Stimulated activated naive CD8-positive, alpha-beta T cell treated with anti-CD3 and anti-CD28 coated beads, Interleukin-15, Interleukin-2, amounts not matched to agents 100 ng/mL and 50 ng/mL, for 24 hours (primary cell): Measurements from ENCODE around the gene SERINC1.
A peak's percentile ranks its signal among the peaks of the same experiment; 100 is the strongest.
"Not testable (repeated sequence)": the region's sequence is repeated elsewhere in the genome, so short reads cannot be mapped to it uniquely, and the experiment has no call there.

Experiments
- H3K27ac Mint-ChIP-seq: one replicate; pipeline ENCODE4 v1.8.0; 2021; ENCODE audit warnings: mild to moderate bottlenecking, mixed read lengths
- H3K27me3 Mint-ChIP-seq: one replicate; pipeline ENCODE4 v1.8.0; 2021; ENCODE audit warnings: mixed read lengths
- H3K36me3 Mint-ChIP-seq: one replicate; pipeline ENCODE4 v1.8.0; 2021; ENCODE audit warnings: low read depth, mixed read lengths
- H3K4me1 Mint-ChIP-seq: one replicate; pipeline ENCODE4 v1.8.0; 2021; ENCODE audit warnings: low read depth, mixed read lengths
- H3K4me3 Mint-ChIP-seq: one replicate; pipeline ENCODE4 v1.8.0; 2021; ENCODE audit warnings: mild to moderate bottlenecking, mixed read lengths
- H3K9me3 Mint-ChIP-seq: one replicate; pipeline ENCODE4 v1.8.0; 2021; ENCODE audit warnings: mixed read lengths

Gene SERINC1

GRCh38 chr6:122471107-122472021 lies at the start of gene SERINC1:
SERINC1 (minus strand) TSS chr6:122471807; CDS start chr6:122471737, 70 bp downstream.
- Mint-ChIP-seq H3K27me3 (no peaks in the 10 kb centered on the region), H3K36me3 (peaks cover 14% of the 10 kb centered on the region), H3K4me3 (peak within 1 kb of the TSS; percentile 99), H3K27ac (peak within 1 kb of the TSS; percentile 97), H3K4me1 (peaks cover 45% of the 10 kb centered on the region), H3K9me3 (no peaks in the 10 kb centered on the region)

- no peak overlapping the region for H3K27ac Mint-ChIP-seq
- H3K9me3 Mint-ChIP-seq: peaks cover 5% of the 10 kb centered on the region
- H3K4me1 Mint-ChIP-seq: no peaks in the 10 kb centered on the region
- H3K27me3 Mint-ChIP-seq: peaks cover 2% of the 10 kb centered on the region
- no peak overlapping the region for H3K4me3 Mint-ChIP-seq
- peaks cover 4% of the 10 kb centered on the region for H3K36me3 Mint-ChIP-seq
Observed at GRCh38 chr6:122511193-122511924, 39.8 kb upstream of the SERINC1 start.

DNA sequence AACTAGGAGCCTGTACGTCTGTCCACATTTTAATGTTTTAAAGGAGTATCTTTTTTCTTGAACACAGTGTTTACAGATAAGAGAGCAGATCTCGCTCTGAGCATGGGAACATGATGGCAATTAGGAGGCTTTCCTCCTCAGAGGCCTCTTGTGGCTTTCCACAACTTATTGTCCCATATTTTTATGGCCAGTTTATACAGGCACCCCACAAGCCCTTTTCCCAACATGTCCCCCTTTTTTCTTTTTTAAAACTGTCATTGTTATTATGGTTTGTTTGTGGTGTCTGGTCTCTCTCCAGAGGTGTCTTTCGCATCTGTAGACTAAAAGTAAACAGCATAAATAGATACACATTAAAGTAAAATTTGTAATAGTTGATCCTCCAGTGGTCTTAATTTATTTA lies 33.6 kb upstream of the SERINC1 start:
- not testable (repeated sequence) for H3K4me1 Mint-ChIP-seq, H3K4me3 Mint-ChIP-seq, H3K27ac Mint-ChIP-seq, H3K27me3 Mint-ChIP-seq
- peaks cover 13% of the 10 kb centered on the region for H3K36me3 Mint-ChIP-seq
- peaks cover 42% of the 10 kb centered on the region for H3K9me3 Mint-ChIP-seq

DNA sequence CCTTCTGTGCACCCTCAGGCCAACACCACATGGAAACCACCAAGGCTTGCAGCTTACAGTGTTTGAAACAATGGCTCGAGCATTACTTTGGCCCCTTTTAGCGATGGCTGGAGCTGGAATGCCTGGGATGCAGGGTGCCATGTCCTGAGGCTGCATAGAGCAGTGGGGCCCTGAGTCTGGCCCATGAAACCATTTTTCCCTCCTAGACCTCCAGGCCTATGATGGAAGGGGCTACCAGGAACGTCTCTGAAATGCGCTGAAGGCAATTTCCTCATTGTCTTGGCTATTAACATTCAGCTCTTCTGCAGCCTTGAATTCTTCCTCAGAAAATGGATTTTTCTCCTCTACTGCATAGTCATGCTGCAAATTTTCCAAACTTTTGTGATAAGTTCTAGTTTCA lies 29.9 kb upstream of the SERINC1 start:
- peaks cover 9% of the 10 kb centered on the region for H3K27me3 Mint-ChIP-seq
- no peak overlapping the region for H3K4me3 Mint-ChIP-seq
- no peaks in the 10 kb centered on the region for H3K4me1 Mint-ChIP-seq
- H3K9me3 Mint-ChIP-seq: peaks cover 49% of the 10 kb centered on the region
- H3K27ac Mint-ChIP-seq: no peak overlapping the region
- H3K36me3 Mint-ChIP-seq: peaks cover 15% of the 10 kb centered on the region

- Mint-ChIP-seq H3K4me3 (no peak overlapping the region), H3K36me3 (peaks cover 6% of the 10 kb centered on the region), H3K9me3 (peaks cover 16% of the 10 kb centered on the region), H3K27ac (no peak overlapping the region), H3K4me1 (peaks cover 3% of the 10 kb centered on the region), H3K27me3 (peaks cover 9% of the 10 kb centered on the region)
Observed at GRCh38 chr6:122495612-122496011, 24.0 kb upstream of the SERINC1 start.

DNA sequence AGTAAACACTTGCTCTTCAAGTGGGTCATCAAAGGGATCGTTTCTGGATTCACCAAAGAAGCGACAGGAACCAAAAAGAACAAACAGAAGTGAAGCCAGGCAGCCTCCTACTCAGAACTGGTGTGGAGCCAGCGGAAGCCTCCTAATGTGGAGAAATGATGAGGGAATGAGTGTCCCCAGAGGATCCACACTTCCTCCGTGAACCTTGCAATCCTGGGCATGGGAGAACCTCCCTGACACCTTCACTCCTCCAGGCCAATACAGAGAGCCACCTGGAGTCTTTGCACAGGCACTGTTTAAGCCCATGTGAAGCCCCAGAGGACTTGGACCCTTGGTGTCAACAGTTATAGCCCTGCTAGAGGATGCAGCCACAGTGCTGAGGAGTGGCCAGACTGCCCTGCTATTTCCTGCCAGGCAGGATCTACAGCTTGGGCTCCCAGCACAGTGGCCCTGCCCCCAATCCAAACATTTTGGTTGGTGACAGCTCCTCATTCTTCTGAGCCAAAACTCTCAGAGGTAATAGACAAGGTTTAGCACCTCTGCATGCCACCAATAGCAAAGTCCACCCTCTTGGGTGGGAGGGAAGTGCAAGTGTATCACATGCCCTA lies 23.2 kb upstream of the SERINC1 start:
- Mint-ChIP-seq H3K4me1 (peaks cover 3% of the 10 kb centered on the region), H3K27me3 (peaks cover 9% of the 10 kb centered on the region), H3K9me3 (peaks cover 10% of the 10 kb centered on the region), H3K4me3 (no peak overlapping the region), H3K36me3 (peaks cover 6% of the 10 kb centered on the region), H3K27ac (no peak overlapping the region)

DNA sequence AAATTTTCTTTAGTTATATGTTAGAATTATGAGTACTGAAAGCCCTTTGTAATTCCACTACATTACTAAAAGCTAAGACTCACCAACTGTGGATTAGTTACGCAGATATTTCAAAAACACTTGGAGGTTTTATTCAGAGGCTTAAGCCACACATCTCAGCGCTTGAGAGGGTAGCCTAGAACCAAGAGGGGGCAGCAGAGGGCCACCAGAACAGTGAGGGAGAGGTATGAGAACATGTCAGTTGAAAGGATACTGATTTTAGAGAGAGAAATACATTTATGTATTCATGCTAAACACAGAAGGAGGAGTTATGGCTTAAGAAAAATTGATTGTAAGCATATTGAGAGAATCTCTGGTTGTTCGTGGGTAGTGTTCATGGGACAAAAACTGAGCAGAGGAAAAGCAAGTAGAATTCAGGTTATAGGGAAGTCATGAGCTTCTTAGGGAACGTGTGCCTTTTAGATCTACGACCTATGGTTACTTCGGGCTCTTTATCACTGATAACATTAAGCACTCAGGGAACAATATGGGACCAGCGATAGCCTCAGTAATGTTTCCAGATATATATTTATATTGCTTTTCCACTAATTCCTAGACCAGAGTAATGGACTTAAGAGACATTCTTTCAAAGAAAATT lies 20.4 kb upstream of the SERINC1 start:
- H3K9me3 Mint-ChIP-seq: no peaks in the 10 kb centered on the region
- no peak overlapping the region for H3K4me3 Mint-ChIP-seq
- H3K27ac Mint-ChIP-seq: no peak overlapping the region
- H3K36me3 Mint-ChIP-seq: peaks cover 2% of the 10 kb centered on the region
- H3K27me3 Mint-ChIP-seq: peaks cover 1% of the 10 kb centered on the region
- peaks cover 3% of the 10 kb centered on the region for H3K4me1 Mint-ChIP-seq

GRCh38 chr6:122490607-122491006 lies 19.0 kb upstream of the SERINC1 start:
- no peaks in the 10 kb centered on the region for H3K27me3 Mint-ChIP-seq
- no peak overlapping the region for H3K4me3 Mint-ChIP-seq

GRCh38 chr6:122484760-122485159 lies 13.2 kb upstream of the SERINC1 start:
- no peaks in the 10 kb centered on the region for H3K36me3 Mint-ChIP-seq
- no peak overlapping the region for H3K4me3 Mint-ChIP-seq
- H3K27ac Mint-ChIP-seq: no peak overlapping the region
- H3K9me3 Mint-ChIP-seq: no peaks in the 10 kb centered on the region
- no peaks in the 10 kb centered on the region for H3K27me3 Mint-ChIP-seq
- no peaks in the 10 kb centered on the region for H3K4me1 Mint-ChIP-seq

More at GRCh38 chr6:122490607-122491006, 19.0 kb upstream of the SERINC1 start:
- Mint-ChIP-seq H3K4me1 (peaks cover 3% of the 10 kb centered on the region), H3K36me3 (no peaks in the 10 kb centered on the region), H3K9me3 (no peaks in the 10 kb centered on the region), H3K27ac (no peak overlapping the region)

- Mint-ChIP-seq H3K4me1 (no peaks in the 10 kb centered on the region), H3K9me3 (no peaks in the 10 kb centered on the region), H3K27me3 (no peaks in the 10 kb centered on the region), H3K27ac (no peak overlapping the region), H3K36me3 (no peaks in the 10 kb centered on the region), H3K4me3 (no peak overlapping the region)
Observed at GRCh38 chr6:122482750-122483080, 11.1 kb upstream of the SERINC1 start.

DNA sequence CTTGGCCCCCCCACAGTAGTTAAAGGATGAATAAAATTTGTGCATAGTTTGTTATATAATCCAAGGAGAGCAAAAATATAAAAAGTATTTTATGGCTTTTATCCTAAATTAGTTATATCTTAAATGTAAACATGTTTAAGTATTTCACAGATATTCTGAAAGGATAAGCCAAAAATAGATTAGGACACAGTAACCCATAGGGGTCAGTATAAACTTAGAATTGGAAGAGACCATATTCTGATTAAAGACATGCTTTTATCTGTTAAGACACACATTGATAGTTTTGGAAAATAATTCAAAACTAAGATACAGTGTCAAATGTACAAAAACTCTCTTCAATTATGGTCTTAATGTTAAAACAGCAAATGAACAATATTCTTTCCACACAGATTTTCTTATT lies 4.5 kb upstream of the SERINC1 start:
- Mint-ChIP-seq H3K4me1 (no peaks in the 10 kb centered on the region), H3K4me3 (no peak overlapping the region), H3K36me3 (no peaks in the 10 kb centered on the region), H3K9me3 (no peaks in the 10 kb centered on the region), H3K27ac (no peak overlapping the region), H3K27me3 (no peaks in the 10 kb centered on the region)

GRCh38 chr6:122472022-122472340 lies 374 bp upstream of the SERINC1 start:
- no peaks in the 10 kb centered on the region for H3K9me3 Mint-ChIP-seq
- peak overlapping the region; percentile 97 for H3K27ac Mint-ChIP-seq
- peak overlapping the region; percentile 99 for H3K4me3 Mint-ChIP-seq
- H3K4me1 Mint-ChIP-seq: peaks cover 39% of the 10 kb centered on the region
- H3K36me3 Mint-ChIP-seq: peaks cover 11% of the 10 kb centered on the region
- H3K27me3 Mint-ChIP-seq: no peaks in the 10 kb centered on the region

GRCh38 chr6:122461885-122462284 lies 9.7 kb downstream of the SERINC1 start:
- Mint-ChIP-seq H3K4me3 (peak overlapping the region; percentile 3), H3K9me3 (no peaks in the 10 kb centered on the region), H3K27me3 (no peaks in the 10 kb centered on the region), H3K36me3 (peaks cover 57% of the 10 kb centered on the region), H3K27ac (no peak overlapping the region), H3K4me1 (peaks cover 97% of the 10 kb centered on the region)

DNA sequence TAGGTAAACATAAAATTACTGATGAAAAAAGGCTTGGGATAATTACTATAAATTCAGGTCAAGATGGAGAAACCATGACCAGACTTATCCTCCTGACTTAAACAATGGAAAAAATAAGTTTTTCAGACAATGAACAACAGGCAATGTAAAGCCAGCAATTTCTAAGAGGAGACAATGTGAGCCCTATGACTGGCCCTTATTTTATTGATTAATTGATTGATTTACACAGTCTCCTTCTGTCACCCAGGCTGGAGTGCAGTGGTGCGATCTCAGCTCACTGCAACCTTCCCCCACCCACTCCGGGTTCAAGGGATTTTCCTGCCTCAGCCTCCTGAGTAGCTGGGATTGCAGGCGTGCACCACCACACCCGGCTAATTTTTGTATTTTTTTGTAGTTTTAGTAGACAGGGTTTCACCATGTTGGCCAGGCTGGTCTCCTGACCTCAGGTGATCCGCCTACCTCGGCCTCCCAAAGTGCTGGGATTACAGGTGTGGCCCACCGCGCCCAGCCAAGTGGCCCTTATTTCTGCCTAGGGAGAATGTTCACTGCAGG lies 11.7 kb downstream of the SERINC1 start:
- not testable (repeated sequence) for H3K4me3 Mint-ChIP-seq, H3K27me3 Mint-ChIP-seq, H3K9me3 Mint-ChIP-seq
- H3K4me1 Mint-ChIP-seq: peaks cover 84% of the 10 kb centered on the region
- H3K36me3 Mint-ChIP-seq: peaks cover 52% of the 10 kb centered on the region
- peak overlapping the region; percentile 61 for H3K27ac Mint-ChIP-seq
